Measurements from ENCODE around the gene DHRS11. TPM values are rescaled to one million over a fixed set of nuclear protein-coding genes. Genes with fewer than 3 reads are reported as not detected.
"Not testable (repeated sequence)": the region's sequence is repeated elsewhere in the genome, so short reads cannot be mapped to it uniquely, and the experiment has no call there.

The DHRS11 gene
- polyA plus RNA-seq, 4 donors: 21.8 to 33.2 (median 25.4) TPM

DNA sequence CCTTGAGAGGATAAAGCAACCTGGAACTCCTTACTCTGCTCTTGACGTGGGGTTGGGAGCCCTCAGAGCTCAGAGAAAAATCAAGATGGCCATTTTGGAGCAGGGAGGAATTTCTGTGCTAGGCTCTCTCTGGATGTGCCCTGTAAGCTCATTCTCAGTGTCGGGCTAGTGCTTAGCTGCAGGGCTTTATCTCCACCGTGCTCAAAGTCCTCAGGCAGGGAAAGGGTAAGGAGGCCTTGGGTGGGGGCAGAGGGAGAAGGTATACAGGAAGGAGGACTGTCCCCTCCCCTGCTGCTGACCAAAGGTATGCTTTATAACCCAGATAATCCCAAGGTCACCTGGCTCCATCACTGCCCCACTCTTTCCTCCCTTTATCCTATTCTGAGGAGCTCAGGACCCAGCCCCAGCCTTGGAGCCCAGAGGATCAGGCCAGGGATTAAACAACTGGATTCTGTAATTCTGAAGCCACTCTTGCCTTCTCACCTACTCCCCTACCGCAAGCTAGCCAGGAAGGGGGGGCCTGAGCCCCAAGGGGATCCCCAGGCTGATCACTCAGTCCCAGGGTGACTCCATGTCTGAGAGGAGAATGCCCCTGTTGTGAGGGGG, 1.1 kb downstream of the DHRS11 start:
- no peak for DNase-seq (ENCODE audit: low read depth in 4 of 4, low spot score in 2 of 4)

DNA sequence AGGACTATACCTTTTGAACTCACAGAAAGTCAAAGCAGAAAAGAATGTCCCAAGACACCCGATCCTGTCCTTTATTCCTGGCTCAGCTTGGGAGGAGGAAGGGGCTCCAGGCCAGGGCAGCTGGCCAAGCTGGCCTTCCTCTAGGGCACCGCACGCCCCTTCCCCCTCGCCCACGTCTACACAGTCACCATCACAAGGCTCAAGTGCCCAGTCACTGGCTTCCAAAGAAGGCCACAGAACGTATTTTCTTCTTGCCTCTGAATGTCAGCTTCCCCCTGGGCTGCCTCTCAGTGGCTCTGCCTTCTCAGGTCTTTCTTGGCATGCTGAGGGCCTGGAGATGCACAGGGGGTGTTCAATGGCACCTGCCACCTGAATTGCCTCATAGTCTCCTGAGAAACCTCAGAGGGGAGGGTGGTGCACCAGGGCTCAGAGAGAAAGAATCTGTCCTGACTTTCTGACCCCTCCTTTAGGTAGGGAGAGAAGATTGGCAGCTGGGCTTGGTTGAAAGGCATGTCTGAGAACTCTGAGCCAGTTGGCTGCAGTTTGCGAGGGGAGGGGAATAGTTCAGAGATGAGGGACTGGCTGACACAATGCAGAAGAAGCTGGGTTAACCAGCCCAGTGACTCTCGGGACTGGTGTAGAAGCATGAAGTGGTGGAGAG, 2.1 kb downstream of the DHRS11 start:
- no peak for DNase-seq (ENCODE audit: low read depth in 4 of 4, low spot score in 2 of 4)

DNA sequence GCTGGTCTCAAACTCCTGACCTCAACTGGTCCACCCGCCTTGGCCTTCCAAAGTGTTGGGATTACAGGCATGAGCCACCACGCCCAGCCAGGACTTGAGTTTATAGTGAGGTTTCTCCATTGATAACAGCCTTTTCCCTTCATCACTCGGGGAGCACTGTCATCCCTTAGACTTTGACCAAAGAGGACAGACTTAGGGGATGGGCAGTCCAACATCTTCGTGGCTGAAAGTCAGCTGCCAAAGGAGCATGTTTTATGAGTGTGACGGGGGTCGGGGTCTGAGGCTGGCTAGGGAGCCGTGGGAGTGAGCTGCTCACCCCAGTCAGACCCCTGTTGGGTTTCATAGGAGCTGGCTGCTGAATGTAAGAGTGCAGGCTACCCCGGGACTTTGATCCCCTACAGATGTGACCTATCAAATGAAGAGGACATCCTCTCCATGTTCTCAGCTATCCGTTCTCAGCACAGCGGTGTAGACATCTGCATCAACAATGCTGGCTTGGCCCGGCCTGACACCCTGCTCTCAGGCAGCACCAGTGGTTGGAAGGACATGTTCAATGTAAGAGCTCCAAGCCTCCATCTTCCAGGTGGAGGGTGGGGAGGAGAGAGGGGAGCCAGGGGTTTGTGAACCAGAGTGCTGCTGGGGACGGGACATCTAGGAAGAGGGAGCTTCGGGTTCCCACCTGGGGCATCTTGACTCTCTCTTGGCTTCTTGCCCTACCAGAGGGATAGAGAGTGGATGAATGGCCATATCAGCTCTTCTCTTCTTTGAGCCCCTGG, 3.1 kb downstream of the DHRS11 start:
- no peak for DNase-seq (ENCODE audit: low read depth in 4 of 4, low spot score in 2 of 4)

DNA sequence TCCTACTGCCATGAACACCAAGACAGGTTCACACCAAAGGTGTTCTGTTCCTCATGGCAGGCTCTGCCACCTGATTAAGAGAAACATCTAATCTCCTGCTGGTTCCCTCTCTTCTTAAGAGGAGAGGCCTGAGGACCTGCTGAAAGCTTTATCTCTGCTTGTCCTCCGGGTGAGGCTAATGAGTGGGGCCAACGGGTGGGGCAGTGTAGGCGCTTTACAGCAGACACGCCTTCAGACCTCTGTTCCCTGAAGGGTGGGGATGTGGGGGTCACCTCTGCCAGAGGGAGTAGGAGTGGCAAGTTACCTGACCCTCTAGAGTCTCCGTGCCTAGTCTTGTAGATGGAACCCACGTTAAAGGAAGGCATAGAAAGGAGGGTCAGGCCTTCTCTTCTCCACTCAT, 5.5 kb downstream of the DHRS11 start:
- DNase-seq (ENCODE audit: low read depth in 4 of 4, low spot score in 2 of 4): no peak

DNA sequence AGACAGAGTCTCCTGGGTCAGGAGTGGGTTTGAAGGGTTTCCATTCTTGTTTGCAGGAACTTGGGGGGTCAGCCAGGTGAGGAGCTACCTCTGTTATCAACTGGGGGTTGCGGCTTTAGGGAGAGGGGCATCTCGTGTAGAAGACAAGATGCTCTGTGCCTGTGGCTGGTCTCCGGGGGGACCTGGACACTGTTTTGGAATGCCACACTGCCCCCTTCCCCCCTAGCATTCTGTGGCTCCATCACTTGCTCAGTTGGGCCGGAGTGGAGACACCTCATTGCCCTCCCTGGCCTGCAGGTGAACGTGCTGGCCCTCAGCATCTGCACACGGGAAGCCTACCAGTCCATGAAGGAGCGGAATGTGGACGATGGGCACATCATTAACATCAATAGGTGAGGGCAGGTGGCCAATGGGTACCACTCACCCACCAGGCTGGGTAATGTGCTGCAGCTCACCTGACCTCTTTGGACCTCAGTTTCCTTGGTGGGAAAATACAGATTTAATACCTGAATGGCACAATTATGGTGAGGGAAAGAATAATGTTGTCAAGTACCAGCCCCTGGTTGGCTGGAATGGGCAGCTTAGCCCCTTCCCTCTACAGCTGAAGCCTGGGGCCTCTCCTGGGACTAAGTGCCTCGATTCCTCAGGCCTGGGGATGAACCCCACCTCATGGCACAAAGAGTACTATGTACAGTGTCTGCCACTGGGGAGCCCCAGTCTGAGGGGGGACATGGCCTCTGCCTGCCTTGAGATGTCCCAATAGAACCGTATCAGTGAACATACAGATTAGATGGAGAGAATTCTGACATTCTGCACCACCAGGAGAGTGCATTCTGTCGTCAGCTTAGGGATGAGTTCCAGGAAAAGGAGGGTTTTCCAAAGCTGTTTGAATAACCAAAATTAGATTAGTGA, 6.4 kb downstream of the DHRS11 start:
- DNase-seq (ENCODE audit: low read depth in 4 of 4, low spot score in 2 of 4): no peak

DNA sequence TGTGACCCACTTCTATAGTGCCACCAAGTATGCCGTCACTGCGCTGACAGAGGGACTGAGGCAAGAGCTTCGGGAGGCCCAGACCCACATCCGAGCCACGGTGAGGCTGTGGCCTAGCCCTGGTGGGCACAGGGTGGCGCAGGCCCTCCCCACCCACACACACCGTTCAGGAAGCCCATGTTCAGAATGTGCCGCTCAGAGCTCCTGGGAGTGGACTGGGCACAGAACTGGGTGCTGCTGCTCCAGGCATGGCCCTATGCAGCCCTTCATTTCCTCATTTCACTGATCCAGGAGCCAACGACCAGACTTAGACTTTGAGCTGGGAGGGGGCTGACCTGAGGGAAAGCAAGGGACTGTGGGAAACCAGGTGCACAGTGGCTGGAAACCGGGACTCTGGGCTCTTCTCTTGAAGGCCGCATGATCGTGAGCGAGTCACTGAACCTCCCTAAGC, 7.3 kb downstream of the DHRS11 start:
- no peak for DNase-seq (ENCODE audit: low read depth in 4 of 4, low spot score in 2 of 4)

DNA sequence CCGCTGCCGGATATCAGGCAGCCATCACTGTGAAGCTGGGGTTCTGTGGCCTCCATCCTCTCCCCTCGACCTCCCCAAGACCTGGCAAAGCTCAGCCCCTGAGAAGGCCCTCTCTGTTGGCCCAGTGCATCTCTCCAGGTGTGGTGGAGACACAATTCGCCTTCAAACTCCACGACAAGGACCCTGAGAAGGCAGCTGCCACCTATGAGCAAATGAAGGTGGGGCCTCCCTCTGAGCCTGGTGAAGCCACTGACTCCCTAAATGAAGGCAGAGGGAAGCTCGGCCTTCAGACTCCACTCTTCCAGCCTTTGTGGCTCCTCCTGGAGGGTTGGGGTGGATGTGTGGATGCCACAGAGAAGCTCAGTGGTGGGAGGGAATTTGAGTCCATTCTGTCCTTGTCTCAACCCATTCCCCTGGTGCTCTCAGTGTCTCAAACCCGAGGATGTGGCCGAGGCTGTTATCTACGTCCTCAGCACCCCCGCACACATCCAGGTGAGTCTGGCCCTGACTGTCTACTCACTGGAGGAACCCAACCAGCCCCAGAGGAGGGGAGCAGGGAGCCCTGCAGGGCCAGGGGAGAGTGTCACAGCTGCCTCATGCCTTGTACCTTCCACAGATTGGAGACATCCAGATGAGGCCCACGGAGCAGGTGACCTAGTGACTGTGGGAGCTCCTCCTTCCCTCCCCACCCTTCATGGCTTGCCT, 8.0 kb downstream of the DHRS11 start:
- DNase-seq (ENCODE audit: low read depth in 4 of 4, low spot score in 2 of 4): no peak

DNA sequence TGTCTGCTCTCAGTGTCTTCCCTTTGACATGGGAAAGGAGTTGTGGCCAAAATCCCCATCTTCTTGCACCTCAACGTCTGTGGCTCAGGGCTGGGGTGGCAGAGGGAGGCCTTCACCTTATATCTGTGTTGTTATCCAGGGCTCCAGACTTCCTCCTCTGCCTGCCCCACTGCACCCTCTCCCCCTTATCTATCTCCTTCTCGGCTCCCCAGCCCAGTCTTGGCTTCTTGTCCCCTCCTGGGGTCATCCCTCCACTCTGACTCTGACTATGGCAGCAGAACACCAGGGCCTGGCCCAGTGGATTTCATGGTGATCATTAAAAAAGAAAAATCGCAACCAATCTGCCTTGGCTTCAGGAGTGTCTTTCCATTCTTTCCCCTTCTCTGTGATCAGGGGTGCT, 8.8 kb downstream of the DHRS11 start:
- no peak for DNase-seq (ENCODE audit: low read depth in 4 of 4, low spot score in 2 of 4)

DNA sequence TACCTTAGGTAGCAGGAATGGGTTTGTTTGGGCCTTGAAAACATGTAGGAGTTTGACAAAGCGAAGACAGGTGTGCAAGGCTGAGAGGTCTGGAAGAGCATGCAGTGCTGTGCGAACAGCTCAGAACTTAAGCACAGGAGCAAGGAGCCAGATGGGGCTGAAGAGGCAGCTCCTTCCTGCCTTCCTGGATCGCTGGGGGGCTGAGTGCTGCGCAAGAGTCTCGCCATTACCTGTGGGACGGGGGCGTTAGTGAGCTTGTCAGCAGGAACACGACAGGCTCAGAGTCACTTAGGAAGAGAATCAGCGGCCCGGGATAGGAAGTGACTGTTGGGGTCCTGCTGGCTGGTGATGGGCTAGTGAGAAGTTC, 9.2 kb downstream of the DHRS11 start:
- no peak for DNase-seq (ENCODE audit: low read depth in 4 of 4, low spot score in 2 of 4)

DNA sequence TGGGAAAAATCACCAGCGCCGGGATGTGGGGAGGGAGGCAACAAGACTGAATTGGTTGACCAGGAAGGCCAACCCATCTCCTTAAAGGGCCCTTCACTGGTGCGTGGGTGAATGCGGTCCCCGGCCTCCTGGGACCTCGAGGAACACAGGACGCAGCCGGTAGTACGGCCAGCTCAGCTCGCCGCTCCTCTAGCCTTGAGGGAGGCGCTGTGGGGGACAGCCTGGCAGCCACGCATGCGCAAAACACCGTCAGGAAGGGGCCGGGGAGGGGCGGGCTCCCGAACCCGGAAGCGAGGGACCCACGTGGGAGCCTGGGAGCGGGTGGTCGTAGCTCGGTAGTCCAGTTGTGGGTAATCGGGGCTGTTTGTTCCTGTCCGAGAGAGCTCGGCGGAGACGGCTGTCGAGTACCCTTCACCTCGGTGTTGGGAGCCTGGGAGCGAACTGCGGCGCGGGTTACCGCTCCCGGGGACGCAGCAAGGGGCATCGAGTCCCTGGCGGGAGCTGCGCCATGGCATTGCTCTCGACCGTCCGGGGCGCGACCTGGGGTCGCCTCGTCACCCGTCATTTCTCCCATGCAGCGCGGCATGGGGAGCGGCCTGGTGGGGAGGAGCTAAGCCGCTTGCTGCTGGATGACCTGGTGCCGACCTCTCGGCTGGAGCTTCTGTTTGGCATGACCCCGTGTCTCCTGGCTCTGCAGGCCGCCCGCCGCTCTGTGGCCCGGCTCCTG, 9.8 kb downstream of the DHRS11 start, which contains the start of gene MRM1:
Gene MRM1, plus strand, starts transcription at position 281 of the 727 bp plus-strand sequence. Its CDS starts 228 bp downstream, at position 509.
- peak in 3 of 4 donors; percentile 75 to 89 (median 85) for DNase-seq (ENCODE audit: low read depth in 4 of 4, low spot score in 2 of 4)

DNA sequence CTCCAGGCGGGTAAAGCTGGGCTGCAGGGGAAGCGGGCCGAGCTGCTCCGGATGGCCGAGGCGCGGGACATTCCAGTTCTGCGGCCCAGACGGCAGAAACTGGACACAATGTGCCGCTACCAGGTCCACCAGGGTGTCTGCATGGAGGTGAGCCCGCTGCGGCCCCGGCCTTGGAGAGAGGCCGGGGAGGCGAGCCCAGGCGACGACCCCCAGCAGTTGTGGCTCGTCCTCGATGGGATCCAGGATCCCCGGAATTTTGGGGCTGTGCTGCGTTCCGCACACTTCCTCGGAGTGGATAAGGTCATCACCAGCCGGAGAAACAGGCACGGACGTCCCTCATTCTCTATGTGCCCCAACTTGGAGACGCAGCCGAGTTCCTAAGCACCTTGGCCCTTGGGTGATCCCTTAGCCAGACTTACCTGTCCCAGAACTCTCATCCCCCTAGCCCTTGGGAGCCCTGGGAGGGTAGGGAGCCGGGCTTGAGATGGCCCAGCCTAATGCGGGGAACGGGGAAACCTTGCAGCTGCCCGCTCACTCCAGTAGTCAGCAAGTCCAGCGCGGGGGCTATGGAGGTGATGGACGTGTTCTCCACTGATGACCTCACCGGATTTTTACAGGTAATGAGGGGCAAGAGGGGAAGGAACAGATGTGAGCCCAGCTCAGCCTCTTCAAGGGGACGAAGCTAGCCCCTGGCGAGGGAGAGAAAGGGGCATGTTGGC, 10.5 kb downstream of the DHRS11 start:
- no peak for DNase-seq (ENCODE audit: low read depth in 4 of 4, low spot score in 2 of 4)

DNA sequence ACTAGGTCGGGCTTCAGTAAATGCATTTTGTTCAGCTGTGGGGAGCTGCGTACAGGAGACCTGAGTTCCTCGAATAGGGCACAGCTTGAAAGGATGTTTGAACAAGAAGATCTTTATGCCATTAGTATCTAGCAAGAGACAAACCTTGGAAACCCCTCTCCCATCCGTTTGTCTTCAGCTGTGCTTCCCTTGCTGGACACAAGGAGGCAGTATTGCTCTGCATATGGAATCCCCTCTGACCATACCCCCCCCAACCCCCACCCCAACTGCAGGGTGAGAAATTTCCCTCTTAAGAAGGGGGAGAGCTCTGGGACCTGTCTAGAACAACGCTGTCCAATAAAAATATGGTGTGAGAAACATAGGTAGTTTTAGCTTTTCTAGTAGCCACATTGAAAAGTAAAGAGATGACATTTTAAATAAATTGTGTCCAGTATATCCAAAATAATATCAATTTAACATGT, 11.3 kb downstream of the DHRS11 start:
- no peak for DNase-seq (ENCODE audit: low read depth in 4 of 4, low spot score in 2 of 4)

DNA sequence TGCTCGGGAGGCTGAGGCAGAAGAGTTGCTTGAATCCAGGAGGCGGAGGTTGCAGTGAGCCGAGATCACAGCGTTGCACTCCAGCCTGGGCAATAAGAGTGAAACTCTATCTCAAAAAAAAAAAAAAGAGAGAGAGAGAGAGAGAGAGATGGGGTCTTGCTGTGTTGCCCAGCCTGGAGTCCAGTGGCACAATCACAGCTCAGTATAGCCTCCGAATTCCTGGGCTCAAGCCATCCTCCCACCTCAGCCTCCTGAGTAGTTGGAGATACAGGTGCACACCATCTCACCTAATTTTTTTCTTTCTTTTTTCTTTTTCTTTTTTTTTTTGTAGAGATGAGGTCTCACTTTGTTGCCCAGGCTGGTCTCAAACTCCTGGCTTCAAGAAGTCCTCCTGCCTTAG, 13.3 kb downstream of the DHRS11 start:
- not testable (repeated sequence) for DNase-seq (ENCODE audit: low read depth in 4 of 4, low spot score in 2 of 4)

DNA sequence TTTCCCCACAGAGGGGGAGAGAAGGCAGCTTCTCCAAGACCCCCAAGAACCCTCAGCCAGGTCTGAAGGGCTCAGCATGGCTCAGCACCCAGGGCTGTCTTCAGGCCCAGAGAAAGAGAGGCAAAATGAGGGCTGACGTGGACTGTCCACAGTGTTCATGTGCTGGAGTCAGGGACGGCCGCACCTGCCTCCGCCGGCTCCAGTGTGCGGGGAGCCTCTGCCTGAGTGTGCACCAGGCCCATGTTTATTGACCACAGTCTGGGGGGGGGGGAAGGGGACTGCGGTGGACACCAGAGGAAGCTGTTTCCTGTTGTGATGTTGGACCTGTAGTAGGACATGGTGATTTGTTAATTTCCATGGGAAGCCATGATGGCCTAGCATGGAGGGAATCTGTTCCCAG, 16.6 kb downstream of the DHRS11 start:
- no peak for DNase-seq (ENCODE audit: low read depth in 4 of 4, low spot score in 2 of 4)

DNA sequence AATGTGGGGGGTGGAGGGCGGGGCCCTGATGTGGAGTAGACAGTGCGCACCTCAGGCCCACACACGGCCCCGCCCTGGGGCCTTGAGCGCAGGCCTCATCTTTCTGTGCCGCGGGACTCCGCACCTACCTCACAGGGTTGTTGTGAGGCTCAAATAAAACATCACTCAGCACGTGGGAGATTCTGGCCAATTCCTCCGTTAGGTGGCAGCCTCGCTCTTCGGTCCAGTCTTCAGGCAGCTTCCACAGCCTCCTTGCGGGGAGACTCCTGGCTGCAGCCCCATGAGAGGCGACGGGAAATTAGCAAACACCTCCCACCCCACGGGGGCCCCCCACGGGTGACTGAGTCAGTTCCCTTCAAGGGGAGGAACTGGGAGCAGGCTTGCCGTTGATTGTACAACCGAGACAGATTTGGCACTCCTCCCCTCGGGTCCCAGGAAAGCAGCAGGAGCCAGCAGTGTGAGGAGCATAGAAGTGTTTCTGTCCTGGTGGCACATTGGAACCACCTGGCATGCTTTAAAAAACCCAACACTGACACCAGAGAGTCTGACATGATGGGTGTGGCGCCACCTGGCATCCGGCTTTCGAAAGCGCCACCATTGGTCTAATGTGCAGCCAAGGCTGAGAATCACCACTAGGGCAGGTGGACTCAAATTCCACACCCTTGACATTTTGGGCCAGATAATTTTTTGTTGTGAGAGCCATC, 17.3 kb downstream of the DHRS11 start:
- no peak for DNase-seq (ENCODE audit: low read depth in 4 of 4, low spot score in 2 of 4)

DNA sequence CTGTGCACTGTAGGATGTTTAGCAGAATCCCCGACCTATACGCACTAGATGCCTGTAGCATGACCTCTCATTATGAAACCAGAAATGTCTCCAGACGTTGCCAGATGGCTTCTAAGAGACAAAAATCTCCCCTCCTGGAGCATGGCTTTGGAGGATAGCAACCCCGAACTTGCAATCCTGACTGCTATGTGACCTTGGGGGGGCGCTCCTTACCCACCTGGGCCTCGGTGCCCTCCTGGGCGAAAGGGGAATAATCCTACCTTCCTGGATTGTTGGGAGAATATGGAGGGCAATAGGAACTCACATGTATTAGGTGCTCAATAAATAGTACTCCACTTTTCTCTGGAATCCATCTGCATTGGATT, 17.8 kb downstream of the DHRS11 start:
- no peak for DNase-seq (ENCODE audit: low read depth in 4 of 4, low spot score in 2 of 4)

DNA sequence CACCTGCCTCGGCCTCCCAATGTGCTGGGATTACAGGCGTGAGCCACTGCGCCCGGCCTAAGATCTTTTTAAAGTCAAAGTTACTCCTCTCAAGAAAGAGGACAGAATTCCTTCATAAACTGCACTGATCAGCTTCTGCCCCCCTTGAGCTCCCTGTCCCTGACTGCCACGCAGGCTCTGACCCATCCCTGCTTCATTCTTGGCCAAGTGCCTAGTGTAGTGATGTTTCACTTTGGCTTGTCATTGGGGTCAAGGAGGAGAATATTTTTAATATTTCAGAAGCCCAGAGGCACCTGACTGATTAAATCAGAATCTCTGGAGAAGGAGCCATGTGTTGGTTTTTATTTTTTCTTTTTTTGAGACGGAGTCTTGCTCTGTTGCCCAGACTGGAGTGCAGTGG, 18.8 kb downstream of the DHRS11 start:
- DNase-seq (ENCODE audit: low read depth in 4 of 4, low spot score in 2 of 4): no peak
